Fibroblast of skin of right biceps (primary cell): ENCODE results near the gene CNIH2.
"Not testable (repeated sequence)": the region's sequence is repeated elsewhere in the genome, so short reads cannot be mapped to it uniquely, and the experiment has no call there.

Experiments used
- DNase-seq: peaks from one replicate; pipeline ENCODE4 v3.0.0-alpha.2; 2013

Gene CNIH2

GRCh38 chr11:66316849-66317251 is 38.9 kb downstream of the CNIH2 start, which contains the start of gene CD248:
Gene CD248, minus strand, starts transcription at chr11:66317044. Its CDS starts 17 bp downstream, at chr11:66317027.
- peak; percentile 94 for DNase-seq

- DNase-seq: peak; percentile 84
Observed at GRCh38 chr11:66317322-66317722, 39.3 kb downstream of the CNIH2 start.

- DNase-seq: peak; percentile 91
Observed at GRCh38 chr11:66317723-66318599, 40.0 kb downstream of the CNIH2 start.

GRCh38 chr11:66318600-66318970 is 40.6 kb downstream of the CNIH2 start:
- no peak for DNase-seq

- DNase-seq: not testable (repeated sequence)
Observed at GRCh38 chr11:66320289-66320688, 42.3 kb downstream of the CNIH2 start.

- not testable (repeated sequence) for DNase-seq
Observed at GRCh38 chr11:66320748-66321147, 42.8 kb downstream of the CNIH2 start.

GRCh38 chr11:66321606-66322005 is 43.6 kb downstream of the CNIH2 start:
- no peak for DNase-seq

GRCh38 chr11:66322732-66323427 is 44.9 kb downstream of the CNIH2 start:
- no peak for DNase-seq

GRCh38 chr11:66323684-66324083 is 45.7 kb downstream of the CNIH2 start:
- no peak for DNase-seq

GRCh38 chr11:66324664-66325063 is 46.7 kb downstream of the CNIH2 start:
- DNase-seq: peak; percentile 84

GRCh38 chr11:66325263-66325671 is 47.3 kb downstream of the CNIH2 start:
- DNase-seq: no peak

GRCh38 chr11:66326261-66327111 is 48.5 kb downstream of the CNIH2 start:
- DNase-seq: peak; percentile 81

GRCh38 chr11:66327171-66328030 is 49.4 kb downstream of the CNIH2 start:
- peak; percentile 84 for DNase-seq

- no peak for DNase-seq
Observed at GRCh38 chr11:66328031-66328301, 50.0 kb downstream of the CNIH2 start.

- peak; percentile 81 for DNase-seq
Observed at GRCh38 chr11:66328302-66329144, 50.5 kb downstream of the CNIH2 start.

GRCh38 chr11:66329165-66329673 is 51.2 kb downstream of the CNIH2 start:
- DNase-seq: no peak

- DNase-seq: no peak
Observed at GRCh38 chr11:66330931-66331330, 53.0 kb downstream of the CNIH2 start.

GRCh38 chr11:66331542-66332370 is 53.8 kb downstream of the CNIH2 start:
- no peak for DNase-seq

GRCh38 chr11:66332371-66333219 is 54.6 kb downstream of the CNIH2 start:
- DNase-seq: no peak
